Stimulated activated CD8-positive, alpha-beta memory T cell treated with anti-CD3 and anti-CD28 coated beads, Interleukin-4, amount 100 ng/mL, for 1 hour (primary cell): ENCODE data around the gene RPGR.

Source experiments
- DNase-seq, 2 donors: peaks; one replicate each; pipeline ENCODE4 v3.0.0-alpha.2; 2020; ENCODE audit warnings: low read depth in 2 of 2, low spot score in 1 of 2

Gene RPGR, protein sequence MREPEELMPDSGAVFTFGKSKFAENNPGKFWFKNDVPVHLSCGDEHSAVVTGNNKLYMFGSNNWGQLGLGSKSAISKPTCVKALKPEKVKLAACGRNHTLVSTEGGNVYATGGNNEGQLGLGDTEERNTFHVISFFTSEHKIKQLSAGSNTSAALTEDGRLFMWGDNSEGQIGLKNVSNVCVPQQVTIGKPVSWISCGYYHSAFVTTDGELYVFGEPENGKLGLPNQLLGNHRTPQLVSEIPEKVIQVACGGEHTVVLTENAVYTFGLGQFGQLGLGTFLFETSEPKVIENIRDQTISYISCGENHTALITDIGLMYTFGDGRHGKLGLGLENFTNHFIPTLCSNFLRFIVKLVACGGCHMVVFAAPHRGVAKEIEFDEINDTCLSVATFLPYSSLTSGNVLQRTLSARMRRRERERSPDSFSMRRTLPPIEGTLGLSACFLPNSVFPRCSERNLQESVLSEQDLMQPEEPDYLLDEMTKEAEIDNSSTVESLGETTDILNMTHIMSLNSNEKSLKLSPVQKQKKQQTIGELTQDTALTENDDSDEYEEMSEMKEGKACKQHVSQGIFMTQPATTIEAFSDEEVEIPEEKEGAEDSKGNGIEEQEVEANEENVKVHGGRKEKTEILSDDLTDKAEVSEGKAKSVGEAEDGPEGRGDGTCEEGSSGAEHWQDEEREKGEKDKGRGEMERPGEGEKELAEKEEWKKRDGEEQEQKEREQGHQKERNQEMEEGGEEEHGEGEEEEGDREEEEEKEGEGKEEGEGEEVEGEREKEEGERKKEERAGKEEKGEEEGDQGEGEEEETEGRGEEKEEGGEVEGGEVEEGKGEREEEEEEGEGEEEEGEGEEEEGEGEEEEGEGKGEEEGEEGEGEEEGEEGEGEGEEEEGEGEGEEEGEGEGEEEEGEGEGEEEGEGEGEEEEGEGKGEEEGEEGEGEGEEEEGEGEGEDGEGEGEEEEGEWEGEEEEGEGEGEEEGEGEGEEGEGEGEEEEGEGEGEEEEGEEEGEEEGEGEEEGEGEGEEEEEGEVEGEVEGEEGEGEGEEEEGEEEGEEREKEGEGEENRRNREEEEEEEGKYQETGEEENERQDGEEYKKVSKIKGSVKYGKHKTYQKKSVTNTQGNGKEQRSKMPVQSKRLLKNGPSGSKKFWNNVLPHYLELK

DNA sequence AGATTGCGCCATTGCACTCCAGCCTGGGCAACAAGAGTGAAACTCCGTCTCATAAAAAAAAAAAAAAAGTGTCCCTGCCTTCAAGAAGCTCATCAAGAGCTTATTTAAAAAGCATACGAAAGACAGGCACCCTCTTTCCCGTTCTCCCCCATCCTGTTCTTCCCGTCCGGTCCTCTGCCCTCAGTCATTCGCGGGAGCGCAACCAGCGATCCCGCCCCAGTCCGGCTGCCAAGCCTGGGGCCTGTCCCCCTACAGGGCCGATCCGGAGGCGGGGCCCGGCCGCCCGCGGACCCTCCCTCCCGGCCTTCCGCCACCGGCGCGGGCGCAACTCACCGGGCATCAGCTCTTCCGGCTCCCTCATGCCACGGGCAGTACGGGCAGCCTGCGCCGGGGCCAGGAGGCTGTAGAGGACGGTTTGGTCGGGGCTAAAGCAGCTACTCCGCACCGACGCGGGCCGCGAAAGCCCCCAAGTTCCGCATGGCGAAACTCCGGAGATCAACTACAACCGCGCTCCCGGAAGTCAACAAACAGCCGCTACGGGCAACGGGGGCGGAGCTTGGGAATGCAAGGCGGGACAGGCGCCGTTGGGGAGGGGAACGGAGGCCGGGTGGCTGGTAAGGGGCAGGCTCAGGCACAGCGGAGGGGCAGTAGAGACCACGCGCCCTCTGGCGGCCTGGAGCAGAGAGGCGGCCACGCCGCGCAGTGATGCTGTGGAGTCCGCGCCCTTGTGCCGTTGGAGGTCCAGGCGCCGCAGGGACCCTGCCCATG is at the start of gene RPGR:
Gene RPGR (minus strand): TSS at position 503 of the 768 bp plus-strand sequence. CDS start 142 bp downstream, at position 361.
- DNase-seq = peak; percentile 67 to 78

DNA sequence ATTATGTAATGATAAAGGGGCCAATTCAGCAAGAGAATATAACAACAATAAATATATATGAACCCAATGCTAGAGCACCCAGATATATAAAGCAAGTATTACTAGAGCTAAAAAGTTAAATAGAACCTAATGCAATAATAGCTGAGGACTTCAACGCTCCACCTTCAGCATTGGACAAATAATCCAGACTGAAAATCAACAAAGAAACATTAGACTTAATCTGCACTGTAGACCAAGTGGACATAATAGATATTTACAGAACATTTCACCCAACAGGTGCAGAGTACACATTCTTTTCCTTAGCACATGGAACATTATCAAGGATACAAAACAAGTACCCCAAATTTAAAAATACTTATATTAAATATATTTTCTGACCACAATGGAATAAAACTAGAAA is 49.4 kb upstream of the RPGR start:
- no peak for DNase-seq

DNA sequence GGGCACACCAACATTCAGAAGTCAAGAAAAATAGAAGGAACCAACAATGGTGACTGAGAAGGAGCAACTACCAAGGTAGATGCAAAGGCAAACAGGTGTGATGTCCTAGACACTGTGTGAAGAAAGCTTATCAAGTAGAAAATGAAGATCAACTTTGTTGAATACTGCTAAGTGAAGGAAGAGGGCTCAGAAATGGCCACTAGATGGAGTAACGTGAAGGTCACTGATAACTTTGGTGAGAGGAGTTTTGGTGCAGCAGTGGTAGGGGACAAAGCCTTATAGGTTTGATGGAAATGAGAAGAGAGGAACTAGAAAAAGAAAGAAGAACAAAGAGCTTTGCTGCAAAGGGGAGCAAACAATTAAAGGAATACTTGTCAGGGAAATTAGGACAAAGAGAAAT is 48.6 kb upstream of the RPGR start:
- no peak for DNase-seq

DNA sequence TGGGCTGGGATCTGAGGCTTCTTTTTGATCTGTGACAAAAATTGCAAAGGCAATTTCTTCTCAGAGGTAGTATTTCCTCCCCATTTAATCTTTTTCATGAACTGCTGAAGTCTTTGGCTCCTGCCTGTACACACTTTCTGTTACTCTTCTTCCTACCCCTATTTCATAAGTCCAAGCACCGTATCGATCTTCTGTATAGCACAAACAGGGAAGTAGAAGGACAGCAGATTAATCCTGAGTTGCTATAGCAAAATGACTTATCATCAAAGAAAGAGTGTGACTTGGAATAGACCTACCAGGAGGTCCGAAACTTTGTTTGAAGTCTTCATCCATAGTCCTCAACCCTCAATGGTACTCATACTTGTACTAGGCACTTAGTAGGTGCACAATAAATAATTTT is 47.1 kb upstream of the RPGR start:
- no peak for DNase-seq

DNA sequence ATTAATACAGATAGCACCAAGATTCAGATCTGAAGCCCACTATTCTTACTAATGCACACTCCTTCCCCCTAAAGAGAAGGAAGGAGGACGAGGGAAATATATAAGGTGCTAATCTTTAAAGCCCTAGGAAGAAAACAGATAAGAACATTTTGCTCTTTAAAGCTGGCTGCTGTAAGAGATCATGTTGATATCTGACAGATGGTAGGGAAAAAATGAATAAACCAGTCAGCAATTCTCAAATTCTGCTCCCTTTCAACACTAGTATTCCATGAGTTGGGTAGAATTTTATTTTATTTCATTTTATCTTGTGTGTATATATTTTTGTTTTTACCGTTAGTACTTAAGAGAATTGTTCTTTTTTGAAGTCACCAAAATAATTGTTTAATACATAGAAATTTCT is 44.3 kb upstream of the RPGR start:
- no peak for DNase-seq

DNA sequence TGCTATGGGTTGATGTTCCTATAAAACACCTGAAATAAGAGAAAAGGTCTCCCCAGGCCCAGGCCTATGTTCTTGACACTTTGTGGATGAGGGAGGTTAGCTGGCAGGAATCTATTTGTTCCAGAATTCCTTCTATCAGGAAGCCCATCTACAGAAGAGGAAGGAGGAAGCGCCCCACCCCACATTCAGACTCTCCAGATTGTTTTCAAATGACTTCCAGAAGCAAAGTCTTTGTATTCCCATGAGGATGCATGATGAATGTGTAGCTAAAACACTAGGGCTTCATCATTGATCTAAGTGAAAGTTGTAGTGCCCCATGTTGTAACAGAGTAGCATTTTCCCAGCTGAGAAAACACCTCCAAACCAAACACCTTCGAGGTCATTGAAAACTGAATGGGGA is 41.5 kb upstream of the RPGR start:
- DNase-seq = no peak

DNA sequence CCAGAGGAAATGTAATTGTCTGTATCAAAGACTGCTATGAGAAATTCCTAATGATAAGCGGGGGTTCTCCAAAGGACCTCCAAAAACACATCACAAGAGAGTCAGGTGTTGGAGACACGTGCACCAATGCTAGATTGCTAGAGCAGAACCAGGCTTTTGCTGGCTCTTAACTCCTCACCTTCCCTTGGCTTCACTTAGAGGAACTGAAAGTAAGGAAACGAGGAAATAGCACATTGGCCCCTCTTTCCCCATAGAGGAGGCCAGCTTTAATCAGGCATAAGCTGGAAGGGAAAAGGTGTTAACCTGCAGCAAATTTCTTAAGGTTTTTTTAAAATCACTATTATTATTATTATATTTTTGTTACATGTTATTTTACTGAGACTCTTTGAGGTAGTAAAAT is 38.6 kb upstream of the RPGR start:
- DNase-seq = no peak

DNA sequence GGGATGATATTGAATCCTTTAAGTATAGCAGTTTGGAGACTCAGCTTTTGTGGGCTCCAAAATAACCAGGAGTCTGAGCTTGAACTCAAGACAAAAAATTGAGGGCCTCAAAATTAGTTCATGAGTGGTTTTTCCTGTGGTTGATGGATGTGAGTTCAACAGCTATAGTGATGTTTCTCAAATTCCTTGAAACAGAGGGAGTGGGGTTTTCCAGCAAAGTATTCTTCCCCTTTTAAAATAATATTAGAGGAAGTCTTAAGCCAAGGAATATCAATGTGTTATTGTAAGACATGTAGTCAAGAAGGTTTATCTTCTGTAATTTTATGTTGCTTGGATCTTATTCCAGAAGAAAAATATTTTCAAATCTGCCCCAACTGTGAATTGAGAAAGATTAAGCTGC is 35.7 kb upstream of the RPGR start:
- DNase-seq = no peak

DNA sequence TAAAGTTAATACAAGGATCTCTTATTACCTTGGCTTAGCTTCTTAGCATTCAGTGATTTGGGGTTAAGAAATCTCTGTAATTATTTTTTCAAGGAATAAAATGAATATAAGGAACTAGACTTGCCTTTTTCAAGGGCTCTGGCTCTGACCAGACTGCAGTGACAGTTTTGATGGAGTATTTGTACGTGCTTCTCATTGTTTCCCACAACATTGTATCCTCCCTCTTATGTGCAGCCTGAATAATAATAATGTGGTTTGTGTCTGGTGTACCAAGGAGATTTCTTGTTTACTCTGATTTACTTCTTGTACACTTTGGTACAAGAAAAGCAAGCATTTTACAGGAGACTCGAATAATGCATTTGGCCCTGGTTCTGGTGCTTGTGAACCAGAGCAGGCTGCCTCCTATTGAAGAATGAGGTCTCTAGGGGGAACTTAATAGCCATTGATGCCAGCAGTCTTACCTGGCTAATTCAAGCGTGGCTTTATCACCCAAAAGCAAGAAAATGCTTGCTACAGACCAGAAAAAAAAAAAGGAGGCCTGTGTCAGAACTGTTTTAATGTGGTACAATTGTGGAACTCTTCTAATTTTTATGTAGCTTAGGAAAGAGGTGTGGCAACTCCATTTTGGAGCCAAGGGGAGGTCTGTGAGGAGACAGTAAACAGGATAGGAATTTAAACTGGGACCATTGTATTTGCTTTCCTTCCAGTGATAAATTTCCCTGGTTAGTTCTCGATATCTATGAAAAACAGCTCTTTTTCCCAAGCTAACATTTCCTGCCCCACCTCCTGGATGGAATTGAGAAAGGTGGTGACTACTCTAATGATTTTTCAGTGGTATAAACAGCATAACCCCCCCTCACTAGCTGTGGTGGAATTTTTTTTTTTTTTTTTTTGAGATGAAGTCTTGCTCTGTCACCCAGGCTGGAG is 30.7 kb upstream of the RPGR start:
- DNase-seq = no peak

DNA sequence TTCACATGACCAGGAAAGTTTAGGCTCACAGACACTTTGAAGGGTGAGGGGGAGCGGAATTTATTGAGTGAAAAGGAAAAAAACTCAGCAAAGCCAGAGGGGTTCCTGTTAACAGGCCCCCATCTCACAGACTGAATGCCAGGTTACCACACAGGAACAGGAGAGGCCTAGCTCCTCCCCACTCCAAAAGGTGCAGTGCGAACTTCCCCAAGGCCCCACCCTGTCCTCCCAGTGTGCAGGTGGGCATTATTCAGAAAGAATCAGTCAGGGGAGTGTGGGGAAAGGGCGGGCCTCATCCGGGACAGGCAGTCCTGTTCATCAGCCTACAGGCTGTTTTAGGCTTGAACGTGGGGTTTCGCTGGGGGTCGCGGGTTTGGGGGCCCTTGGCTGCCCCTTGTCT is 29.1 kb upstream of the RPGR start:
- no peak for DNase-seq

DNA sequence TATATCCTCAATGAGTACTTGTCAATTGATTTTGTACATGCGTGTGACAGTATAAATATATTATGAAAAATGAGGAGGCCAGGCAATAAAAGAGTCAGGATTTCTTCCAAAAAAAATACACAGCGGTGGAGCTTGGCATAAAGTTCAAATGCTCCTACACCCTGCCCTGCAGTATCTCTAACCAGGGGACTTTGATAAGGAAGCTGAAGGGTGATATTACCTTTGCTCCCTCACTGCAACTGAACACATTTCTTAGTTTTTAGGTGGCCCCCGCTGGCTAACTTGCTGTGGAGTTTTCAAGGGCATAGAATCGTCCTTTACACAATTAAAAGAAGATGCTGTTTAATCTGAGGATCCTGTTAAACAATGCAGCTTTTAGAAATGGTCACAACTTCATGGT is 25.1 kb upstream of the RPGR start, which contains the start of gene OTC:
Gene OTC (plus strand): TSS at position 243 of the 400 bp plus-strand sequence. CDS start 93 bp downstream, at position 336.
- DNase-seq = no peak

DNA sequence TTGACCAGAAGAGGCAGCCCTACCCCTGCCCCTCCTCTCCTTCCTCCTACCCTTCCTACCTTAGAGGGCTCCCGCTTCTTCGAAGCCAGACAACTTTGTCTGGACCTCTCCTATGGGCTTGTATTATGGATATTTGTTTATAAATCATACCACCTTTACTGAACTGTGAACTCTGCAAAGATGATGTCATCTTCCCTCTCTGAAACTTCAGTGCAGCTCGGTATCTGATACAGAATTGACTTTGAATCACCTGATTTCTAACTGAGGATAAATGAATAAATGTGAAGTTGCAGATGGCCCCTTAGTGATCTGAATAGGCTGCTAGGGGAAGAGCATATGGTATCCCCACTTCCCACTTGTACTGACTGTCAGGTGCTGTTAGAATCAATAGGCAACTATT is 24.0 kb upstream of the RPGR start:
- no peak for DNase-seq

DNA sequence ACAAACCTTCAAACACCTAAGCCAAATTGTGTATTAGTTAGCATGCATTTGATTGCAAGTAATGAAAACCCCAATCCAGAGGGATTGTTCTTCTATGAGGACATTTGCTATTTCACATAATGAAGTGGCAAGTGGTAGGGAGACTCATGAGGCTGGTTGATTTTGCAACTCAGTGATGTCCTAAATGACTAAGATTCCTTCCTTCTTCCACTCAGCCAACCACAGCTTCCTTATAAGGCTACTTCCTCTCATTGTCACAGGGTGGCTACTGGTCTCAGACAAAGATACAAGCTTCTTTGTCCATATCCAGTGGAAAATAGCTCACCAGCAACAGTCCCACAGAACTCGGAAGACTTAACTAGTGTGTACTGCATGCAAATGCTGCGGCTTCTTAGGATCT is 19.8 kb upstream of the RPGR start:
- DNase-seq = no peak

DNA sequence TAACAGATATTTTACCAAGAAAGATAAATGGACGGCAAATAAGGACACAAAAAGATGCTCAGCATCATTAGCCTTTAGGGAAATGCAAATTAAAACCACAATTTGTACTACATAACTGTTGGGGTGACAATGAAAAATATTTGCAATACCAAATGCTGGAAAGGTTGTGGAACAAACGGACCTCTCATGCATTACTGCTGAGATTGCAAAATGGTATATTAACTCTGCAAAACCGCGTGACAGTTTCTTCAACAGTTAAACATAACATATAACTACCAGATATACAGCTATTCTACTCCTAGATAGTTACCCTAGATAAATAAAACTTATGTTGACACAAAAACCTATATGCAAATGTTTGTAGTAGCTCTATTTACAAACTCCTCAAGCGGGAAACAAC is 18.8 kb upstream of the RPGR start:
- DNase-seq = no peak

DNA sequence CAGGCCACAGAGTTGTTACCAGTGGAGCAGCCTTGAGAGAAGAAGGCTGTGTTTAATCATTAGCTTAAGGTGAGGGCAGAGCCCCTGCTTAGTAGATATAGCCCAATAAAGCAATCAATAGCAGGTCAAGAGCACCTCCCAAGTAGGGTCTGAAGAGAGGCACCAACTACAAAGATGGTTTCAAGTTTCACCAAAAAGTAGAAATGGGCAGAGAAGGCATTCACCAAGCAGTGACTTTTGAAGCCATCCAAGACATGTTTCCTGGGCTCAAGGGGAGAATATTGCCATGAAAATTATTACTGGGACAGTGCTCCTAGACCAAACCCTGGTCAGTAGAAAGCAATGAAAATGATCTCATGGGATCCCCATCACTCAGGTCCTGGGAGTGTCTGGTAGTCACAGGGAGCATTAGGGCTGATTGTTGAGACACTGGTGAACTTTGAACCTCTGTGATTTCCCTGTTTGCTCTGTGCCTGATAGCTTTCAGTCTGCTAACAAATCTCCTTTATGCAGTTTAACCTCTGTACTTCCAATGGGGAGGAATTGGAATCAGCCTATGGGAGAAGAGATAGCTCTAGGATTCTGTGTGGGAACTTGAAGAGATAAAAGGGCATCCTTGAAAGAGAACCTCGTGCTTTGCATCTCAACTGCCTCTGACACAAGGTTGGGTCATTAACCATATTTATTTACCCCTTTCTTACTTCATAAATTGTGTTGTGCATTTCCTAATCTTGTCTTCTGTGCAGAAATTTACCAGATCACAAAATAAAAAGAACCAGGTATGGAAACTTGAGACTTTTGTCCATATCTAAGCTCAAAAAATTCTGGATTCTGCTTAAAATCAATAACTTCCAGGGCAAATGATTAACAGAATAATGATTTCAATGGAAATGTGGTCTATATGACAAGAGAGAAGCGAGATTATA is 15.8 kb upstream of the RPGR start:
- DNase-seq = no peak

DNA sequence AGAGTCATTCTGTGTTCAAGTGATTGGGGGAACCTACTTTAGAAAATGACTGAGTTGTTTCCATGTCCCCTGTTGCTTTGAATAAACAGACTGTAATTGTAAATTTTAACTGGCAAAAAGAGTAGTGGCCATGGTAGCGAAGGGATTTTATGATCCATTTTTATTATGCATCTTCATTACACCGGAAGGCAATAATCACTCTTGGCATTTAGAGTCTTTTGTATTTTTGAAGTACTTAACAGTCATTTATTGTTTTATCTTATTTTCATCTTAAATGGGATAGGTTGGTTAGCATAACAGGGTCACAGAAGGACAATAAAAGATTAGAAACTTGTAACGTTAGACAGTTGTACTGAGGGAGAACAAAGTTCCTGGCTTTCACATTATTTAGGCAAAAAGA is 14.1 kb upstream of the RPGR start:
- DNase-seq = no peak

DNA sequence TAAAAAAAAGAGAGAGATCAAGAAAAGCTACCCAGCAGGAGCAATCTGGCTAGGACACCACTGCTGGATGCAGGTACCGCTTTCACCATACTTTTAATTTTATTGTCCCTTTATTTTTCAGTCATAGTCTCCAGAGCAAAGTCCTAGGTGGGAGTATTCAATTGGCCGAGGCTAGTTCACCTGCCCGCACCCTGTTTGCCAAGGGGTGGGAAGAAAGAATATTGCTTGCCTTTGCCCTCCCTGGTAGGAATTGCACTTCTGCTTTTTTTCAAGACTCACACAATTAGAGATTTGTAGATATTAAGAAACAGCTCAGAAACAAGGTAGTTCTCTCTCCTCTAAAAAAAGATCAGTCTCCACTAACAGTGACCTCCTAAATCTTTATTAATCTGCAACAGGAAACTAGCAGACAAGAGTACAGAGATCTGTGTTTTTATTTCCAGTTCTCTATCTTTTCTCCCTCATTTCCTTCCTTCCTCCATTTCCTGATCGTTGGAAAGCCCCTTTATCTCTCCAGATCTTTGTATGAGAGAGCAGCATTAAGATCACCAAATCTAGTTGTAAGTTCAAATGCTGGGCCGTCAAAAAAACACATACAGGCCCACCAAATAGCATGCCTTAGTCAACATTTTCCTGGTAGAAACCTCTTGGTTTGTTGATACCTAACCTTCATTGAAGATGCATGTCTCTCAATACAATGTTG is 9.4 kb upstream of the RPGR start:
- DNase-seq = no peak

DNA sequence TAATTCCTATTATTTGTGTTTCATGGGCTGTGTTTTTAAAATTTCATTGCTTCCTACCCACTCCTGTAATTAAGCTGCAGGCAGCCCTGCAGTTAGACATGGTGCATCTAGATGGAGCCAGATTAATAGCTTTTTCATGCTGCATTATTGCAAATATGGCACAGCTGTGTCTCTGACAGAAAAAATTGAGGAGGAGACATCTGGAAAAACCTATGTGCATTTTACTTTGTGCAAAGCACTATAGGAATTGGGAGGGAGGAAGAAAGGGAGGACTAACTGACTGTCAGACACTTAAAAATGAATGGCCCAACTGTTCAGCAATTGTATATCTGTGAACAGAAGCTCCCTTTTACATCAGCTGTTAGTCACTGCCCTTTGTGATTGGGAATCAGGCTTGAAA is 8.1 kb upstream of the RPGR start:
- no peak for DNase-seq
